ENCODE results near the gene KCNH6.
A peak's percentile ranks its signal among the peaks of the same experiment; 100 is the strongest.

The KCNH6 gene

DNA sequence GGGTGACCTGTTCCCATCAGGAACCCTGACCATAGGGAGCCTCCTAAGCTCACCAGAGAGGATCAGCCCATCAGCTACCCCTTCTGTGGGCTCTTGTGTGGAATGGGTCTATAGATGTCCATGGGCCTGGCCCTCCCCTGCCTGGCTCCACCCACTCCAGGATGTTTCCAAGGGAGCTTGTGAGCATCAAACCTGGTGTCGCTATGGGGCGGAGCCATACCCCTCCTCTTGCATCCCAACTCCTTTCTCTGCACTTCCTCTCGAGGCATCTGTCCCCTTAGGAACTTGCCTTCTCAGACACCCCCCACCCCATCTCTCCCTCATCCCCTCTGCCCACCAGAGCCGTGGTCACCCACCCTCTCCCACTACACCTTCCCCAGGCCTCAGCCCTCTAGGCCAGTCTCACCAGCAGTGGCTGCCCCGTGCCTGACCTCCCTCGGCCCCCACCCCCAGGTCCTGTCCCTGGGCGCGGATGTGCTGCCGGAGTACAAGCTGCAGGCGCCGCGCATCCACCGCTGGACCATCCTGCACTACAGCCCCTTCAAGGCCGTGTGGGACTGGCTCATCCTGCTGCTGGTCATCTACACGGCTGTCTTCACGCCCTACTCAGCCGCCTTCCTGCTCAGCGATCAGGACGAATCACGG lies 10.4 kb downstream of the KCNH6 start:
- DNase-seq (ENCODE audit: low read depth): no peak

DNA sequence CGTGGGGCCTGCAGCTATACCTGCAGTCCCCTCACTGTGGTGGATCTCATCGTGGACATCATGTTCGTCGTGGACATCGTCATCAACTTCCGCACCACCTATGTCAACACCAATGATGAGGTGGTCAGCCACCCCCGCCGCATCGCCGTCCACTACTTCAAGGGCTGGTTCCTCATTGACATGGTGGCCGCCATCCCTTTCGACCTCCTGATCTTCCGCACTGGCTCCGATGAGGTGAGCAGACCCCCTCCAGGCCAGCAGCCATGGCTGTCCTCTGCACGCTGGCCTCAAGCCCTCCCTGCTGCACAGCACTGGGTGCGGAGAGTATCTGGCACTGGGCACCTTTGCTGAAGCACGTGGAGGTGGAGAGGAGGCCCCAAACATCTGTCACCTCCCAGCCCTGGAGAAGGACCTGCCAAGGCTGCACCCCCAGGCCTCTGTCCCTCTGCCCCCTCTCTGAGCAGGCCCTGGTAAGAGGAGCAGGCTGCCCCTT lies 11.0 kb downstream of the KCNH6 start:
- DNase-seq (ENCODE audit: low read depth): no peak

DNA sequence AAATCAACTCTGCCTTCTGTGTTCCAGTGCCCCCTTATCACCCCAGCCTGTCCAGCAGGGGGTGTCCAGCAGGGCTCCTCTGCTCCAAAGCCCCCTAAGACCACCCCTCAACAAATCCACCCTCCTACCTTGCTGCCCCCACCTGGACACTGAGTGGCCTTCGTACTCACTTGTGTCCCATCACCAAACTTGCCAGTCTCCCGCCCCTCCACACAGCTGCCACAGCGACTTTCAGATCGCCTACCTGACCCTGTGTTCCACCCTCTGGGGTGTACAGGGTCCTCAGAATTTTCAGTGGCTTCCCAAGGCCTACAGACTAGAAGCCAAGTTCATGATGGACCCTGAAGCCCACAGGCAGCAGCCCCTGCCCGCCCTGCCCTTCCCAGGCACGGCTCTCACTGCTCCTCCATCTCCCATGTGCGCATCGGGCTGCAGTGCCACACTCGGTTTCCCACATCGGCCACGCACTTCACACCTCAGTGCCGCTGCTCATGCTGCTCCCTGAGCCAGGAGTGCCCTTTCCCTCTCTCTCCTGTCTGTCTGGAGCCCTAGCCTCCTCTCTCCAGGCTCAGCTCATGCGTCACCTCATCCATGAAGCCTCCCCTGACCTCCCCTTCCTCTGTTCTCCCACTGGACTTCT lies 11.8 kb downstream of the KCNH6 start:
- no peak for DNase-seq (ENCODE audit: low read depth)

DNA sequence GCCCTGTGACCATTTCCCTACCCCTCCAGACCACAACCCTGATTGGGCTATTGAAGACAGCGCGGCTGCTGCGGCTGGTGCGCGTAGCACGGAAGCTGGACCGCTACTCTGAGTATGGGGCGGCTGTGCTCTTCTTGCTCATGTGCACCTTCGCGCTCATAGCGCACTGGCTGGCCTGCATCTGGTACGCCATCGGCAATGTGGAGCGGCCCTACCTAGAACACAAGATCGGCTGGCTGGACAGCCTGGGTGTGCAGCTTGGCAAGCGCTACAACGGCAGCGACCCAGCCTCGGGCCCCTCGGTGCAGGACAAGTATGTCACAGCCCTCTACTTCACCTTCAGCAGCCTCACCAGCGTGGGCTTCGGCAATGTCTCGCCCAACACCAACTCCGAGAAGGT lies 12.5 kb downstream of the KCNH6 start:
- no peak for DNase-seq (ENCODE audit: low read depth)

DNA sequence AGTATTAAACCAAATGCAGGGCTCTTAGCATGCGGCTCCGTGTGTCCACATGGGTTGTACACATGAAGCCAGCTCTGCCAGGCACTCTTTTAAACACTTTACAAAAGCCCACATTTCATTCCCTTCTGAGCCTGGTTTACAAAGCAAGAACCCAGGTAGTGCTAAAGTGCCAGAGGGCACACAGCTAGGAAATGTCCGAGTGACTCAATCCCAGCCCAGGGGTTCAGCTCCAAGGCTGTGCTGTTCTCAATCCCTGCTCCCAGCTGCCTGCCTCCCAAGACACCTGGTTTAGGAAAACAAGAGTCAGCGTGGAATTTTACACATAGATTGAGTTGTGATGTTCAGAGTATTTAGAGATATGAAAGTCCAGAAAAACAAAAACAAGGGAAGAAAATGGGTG lies 13.8 kb downstream of the KCNH6 start:
- no peak for DNase-seq (ENCODE audit: low read depth)

DNA sequence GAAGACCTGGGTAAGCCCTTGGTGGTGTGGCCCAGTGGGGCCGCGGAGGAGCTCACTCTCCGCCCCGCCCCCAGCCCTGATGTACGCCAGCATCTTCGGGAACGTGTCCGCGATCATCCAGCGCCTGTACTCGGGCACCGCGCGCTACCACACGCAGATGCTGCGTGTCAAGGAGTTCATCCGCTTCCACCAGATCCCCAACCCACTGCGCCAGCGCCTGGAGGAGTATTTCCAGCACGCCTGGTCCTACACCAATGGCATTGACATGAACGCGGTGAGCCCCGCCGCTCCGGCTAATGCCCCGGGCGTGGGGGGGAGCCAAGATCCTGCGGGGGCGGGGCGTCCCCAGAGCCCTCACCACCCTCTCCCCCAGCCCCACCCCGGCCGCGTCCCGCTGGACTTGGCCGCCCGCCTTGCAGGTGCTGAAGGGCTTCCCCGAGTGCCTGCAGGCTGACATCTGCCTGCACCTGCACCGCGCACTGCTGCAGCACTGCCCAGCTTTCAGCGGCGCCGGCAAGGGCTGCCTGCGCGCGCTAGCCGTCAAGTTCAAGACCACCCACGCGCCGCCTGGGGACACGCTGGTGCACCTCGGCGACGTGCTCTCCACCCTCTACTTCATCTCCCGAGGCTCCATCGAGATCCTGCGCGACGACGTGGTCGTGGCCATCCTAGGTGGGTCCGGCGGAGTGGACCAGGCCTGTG lies 15.0 kb downstream of the KCNH6 start:
- DNase-seq (ENCODE audit: low read depth): no peak

DNA sequence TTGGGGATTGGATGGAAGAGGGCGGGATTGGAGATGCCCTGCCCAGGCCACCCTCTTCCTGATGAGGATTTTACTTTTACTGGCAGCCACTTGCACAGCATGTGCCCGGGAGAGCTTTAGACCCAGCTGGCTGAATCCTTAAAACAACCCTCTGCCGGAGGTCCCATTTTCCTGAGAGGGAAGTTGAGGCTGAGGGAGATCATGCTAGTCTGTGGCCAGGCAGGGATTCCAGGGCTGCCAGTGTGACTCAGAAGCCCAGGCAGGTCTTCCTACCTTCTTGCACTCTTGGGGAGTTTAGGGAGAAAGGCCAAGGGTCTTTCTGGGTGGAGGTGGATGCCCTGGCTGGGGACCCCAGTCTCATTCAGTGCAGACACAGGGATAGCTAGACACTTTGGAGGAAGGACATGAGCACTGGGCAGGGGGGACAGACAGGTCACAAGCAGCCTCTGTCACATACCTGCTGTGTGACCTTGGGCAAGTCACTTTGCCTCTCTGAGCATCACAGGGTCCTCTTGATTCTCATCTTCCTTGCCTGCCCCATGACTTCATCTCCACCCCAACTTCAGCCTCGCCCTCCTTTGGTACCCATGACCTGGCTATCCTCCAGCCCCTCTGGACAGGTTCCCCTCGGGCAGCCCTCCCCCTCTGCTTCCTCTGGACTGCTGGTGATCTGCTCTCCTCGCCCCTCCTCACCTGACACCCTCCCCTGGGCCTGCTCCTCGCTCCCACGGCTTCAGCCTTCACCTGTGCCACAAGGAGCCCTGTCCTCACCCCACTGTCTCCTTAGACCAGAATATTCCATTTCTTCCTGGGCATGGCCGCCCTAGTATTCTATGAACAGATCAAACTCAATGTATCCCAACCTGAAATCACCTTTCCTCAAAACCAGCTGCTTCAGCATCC lies 15.8 kb downstream of the KCNH6 start:
- no peak for DNase-seq (ENCODE audit: low read depth)

DNA sequence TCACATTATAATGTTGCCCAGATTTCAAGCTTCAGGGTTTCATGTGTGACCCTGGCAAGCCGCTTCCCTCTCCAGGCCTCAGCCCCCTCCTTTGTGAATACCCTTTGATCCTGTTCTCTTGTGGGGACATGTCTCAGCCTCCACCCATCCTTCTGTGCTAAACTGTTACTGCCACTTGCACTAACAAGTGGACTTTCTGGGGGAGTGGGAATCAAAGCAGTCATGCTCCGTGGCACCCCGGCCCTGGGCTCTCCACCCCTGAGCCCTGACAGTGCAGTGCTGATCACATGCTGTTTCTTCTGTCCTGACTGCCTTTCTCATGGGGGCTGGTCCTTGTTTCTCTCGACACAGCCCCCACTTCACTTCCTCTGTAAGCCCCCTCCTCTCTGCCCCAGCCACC lies 17.4 kb downstream of the KCNH6 start:
- DNase-seq (ENCODE audit: low read depth): no peak

DNA sequence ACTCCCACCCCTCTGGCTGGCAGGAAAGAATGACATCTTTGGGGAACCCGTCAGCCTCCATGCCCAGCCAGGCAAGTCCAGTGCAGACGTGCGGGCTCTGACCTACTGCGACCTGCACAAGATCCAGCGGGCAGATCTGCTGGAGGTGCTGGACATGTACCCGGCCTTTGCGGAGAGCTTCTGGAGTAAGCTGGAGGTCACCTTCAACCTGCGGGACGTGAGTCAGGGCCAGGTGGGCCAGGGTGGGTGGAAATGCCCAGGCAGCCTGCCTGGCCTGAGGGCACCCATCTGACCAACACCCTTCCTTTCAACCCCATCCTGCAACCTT lies 19.0 kb downstream of the KCNH6 start:
- no peak for DNase-seq (ENCODE audit: low read depth)

DNA sequence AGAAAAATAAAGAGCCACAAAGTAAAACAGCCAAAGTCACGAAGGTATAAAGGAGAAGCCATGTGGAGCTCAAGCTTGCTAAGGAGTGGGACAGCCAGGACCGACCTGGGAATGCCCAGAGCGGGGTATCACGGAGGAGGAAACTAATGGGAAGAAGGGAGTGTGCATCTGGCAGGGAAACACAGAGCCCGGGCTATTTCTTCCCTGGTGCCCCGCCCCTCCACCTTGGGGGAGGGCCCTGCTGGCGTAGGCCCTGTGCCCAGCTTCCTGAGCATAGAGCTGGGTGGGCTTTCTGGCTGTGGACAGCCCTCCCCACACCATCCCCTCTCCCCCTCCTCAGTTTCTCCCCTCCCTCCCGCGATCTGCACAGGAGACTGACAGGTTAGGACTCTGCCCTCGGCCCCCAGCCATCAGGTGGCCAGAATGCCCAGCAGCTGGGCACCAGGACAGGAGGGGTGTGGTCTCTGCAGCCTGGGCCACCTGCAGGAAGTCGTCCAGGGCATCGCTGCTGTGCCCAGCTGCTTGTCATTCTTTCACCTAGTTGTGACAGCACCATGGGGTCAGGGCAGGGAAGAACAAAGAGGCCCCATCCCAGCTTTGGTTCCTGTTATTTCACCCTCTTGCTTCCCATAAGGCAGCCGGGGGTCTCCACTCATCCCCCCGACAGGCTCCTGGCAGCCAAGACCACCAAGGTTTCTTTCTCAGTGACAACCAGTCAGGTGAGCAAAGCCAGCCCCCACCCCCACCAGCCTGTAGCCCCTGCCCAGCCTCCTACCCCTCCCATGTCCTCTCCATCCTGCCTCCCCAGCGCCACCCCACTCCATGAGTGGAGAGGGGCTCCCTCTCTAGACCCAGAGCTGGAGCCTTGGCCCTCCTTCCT lies 20.0 kb downstream of the KCNH6 start:
- no peak for DNase-seq (ENCODE audit: low read depth)

DNA sequence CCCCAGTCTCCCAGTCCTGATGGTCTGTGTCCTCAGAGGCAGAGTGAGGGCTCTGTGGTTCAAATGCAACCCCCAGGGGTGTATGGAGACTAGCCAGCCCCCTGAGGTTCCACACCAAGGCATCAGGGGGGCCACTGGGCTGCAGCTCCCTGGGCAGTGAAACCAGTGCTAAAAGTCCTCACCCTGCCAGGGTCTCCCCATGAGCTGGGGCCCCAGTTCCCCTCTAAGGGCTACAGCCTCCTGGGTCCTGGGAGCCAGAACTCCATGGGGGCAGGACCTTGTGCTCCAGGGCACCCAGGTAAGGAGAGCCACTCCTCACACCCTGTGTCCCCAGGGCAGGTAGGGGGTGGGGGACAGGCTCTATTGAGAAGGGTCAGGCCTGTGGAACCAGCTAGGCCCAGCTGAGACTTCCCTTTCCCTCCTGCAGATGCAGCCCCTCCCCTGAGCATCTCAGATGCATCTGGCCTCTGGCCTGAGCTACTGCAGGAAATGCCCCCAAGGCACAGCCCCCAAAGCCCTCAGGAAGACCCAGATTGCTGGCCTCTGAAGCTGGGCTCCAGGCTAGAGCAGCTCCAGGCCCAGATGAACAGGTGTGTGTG lies 20.8 kb downstream of the KCNH6 start:
- no peak for DNase-seq (ENCODE audit: low read depth)

DNA sequence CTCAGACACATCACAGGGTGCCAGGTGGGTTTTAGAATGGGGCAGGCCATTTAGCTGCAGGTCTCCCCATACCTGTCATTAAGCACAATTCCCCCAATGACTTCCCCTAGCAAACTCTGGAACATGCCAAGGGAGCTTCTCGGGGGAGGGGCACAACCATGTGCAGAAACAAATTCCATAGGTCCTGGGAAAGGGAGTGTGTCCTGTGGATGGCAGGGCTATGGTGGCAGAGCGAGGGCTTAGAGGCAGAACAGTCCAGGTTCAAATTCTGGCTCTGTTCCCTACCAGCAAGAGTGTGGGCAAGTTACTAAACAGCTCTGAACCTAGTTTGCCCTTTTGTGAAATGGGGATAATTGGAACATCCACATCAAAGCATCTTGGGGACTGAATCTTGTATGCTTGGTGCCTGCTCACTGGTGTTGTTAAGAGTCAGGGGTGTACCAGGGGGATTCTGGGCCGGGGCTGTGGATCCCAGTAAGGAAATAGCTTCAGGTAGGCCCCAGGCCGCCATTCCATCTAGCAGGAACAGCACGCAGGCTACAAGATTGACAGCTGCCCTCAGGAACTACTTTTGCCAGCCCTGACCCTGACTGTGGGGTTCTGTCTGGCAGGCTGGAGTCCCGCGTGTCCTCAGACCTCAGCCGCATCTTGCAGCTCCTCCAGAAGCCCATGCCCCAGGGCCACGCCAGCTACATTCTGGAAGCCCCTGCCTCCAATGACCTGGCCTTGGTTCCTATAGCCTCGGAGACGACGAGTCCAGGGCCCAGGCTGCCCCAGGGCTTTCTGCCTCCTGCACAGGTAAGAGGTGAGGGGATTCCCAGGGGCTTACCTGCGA lies 21.5 kb downstream of the KCNH6 start:
- no peak for DNase-seq (ENCODE audit: low read depth)

DNA sequence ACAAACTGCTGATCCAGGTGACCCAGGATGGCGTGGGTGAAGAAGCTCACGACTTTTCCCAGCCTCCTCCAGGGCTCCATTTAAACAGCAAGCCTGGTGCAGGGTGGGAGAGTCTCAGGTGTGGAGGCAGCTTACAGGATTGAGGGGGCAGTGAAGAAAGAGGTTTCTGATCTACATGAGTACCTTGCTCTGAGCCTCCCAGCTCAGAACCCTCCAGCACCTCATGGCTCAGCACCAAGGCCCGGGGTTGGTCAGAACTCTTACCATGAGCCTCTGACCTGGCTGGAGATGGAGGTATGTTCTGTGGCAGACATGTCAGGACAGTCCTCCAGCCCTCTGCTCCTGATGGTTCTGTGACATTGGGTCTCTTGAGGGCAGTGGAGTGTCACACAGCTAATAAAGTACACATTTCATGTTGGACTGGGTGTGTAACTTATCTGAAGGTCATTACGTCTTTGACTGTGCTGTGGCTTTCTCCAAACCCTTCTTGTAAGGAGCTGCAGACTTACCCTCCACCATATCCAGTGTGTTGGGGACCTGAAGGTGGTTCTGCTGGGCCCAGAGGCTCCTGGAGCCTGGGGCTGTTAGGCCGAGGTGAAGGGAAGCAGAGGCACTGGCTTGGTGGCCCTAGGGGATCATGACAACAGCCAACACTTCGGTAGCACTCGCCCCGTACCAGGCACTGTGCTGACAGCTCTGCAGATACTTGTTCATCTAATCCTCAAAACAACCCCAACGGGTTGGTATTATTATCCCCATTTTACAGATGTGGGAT lies 23.3 kb downstream of the KCNH6 start:
- DNase-seq (ENCODE audit: low read depth): no peak

DNA sequence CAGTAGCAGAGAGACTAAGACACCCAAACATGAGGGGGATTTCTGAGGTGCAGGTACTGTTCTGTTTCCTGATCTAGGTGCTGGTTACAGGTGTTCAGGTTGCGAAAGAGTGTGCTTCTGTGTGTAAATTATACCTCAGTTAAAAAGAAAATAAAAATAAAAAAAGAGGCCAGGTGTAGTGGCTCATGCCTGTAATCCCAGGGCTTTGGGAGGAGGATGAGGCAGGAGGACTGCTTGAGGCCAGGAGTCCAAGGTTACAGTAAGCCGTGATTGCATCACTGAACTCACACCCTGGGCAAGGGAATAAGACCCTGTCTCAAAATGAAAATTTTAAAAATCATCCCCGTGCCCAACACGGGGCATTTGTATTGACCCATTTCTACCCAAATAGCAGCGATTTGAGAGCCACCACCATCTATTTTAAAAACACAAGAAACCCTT lies 23.9 kb downstream of the KCNH6 start:
- DNase-seq (ENCODE audit: low read depth): no peak

DNA sequence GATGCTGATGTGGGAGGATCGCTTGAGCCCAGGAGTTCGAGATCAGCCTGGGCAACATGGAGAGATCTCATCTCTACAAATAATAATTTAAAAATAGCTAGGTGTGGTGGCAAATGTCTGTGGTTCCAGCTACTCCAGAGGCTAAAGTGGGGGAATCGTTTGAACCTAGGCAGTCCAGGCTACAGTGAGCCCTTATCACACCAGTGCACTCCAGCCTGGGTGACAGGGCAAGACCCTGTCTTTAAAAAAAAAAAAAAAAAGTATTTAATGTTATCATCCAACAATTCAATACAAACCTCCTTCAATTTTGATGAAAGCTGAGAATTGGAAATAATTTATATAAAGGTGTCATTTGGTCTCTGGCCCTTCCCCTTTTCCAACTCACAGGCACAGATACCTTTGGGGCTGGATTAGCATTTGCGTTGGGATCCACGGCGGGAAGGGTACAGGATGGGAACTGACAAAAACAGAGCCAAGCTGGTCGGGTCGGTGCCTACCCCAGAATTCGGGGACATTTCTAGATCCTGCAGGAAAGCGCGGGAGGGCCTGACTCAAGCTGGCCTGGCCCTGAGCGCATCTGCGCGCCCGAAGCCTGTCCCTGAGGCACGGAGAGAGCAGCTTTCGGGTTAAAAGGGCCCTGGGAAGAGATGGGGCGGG lies 26.3 kb downstream of the KCNH6 start:
- DNase-seq (ENCODE audit: low read depth): no peak

DNA sequence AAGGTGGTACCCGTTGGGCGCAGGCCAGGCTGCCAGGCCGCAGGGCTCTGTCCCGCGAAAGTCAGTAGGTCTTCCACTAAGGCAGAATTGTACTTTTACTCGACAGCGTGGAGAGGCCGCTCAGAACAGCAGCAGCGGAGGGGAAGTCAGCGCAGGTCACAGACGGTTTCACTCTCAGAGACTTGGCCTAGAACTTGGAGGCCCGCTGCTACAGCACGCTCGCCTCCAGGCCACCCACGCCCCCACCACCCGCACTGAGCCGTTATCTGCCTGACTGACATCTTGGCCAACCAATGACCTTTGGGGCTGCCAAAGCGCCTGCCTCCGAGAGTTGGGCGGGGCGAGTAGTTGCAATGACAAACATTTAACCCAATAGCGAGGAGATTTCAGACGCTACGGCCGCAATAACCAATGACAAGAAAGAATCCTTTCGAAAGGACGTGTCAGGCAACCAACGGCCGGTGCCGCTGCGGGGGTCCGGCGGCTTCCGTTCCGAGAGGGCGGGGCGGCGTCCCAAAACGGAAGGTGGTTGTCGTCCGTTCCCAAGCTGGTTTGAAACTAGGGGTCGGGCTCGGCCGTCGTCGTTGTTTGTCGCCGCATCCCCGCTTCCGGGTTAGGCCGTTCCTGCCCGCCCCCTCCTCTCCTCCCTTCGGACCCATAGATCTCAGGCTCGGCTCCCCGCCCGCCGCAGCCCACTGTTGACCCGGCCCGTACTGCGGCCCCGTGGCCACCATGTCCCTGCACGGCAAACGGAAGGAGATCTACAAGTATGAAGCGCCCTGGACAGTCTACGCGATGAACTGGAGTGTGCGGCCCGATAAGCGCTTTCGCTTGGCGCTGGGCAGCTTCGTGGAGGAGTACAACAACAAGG lies 27.0 kb downstream of the KCNH6 start, which contains the start of gene DCAF7:
DCAF7 (plus strand) TSS at position 532 of the 871 bp plus-strand sequence; CDS start at position 733, 201 bp downstream.
- peak; percentile 99 for DNase-seq (ENCODE audit: low read depth)

DNA sequence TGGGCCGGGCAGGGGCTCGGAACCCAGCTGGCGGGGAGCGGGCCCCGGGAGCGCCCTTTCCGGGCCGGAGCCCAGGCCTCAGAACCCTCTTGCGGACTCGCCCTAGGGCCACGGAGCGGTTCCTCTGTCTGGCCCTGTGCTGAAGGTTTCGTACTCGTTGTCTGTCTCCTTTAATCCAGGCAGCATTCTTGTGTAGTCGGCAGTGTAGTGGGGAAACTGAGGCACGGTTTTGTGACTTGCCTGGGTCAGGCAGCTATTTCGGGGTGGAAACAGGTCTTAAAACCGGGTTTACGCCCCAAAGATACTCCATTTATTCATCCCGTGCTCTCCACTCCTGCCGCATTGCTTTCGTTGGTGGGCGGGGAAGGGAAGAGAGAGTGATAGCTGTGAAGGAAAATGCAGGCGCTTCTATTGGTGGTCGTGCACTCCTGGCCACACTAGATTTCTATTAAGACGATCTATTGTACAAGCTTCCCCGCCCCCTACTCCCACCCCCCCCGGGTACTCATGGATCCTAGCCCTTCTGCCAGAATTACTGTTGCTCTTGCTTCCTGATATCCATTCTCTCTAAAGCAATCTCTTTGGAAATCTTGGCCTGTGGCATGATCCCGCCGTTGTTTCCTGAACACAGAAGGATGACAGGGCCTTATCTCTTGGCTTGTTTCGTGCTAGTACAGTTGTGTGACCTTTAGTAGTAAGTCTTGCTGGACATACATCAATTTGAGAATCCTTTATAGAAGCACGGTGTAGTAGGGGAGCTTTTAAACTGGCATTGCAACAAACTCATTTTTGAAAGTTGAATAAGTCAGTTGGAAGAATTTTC lies 27.9 kb downstream of the KCNH6 start:
- DNase-seq (ENCODE audit: low read depth): peak; percentile 21
